ENCODE data around the gene GOLGA6L7. TPM values are rescaled to one million over a fixed set of nuclear protein-coding genes. Genes with fewer than 3 reads are reported as not detected.

GOLGA6L7 gene
- total and polyA plus RNA-seq, 2 of the 13 experiments (the other 11 are each of a cell fraction or from before 2014, with no cell fraction given): not detected

GRCh38 chr15:28880680-28881079 lies 32.2 kb upstream of the GOLGA6L7 start:
- FAIRE-seq: no peak
- POLR2A ChIA-PET: no interaction called here
- no peak overlapping the region for H3K9ac ChIP-seq (ENCODE audit: insufficient read depth, low read depth, low read length)
- H3K4me3 ChIP-seq (replicated peaks in 1 of 3; ENCODE audit: insufficient read depth in 1 of 3, low read depth in 2 of 3, low read length in 3 of 3): no peak overlapping the region
- in situ Hi-C loops (cut with HindIII; ENCODE audit: extremely low pct_ligation_motif_present, low pct_unique_long_range_greater_than_20kb) (no loop called here), intact Hi-C loops (cut with micrococcal nuclease; ENCODE audit: unreplicated experiment) (no loop called here)
- TF ChIP-seq MYPOP (CRISPR knock-in tag; IDR thresholded peaks at IDR 0.05): no peak
- TF ChIP-seq DPF2 (CRISPR knock-in tag; IDR thresholded peaks at IDR 0.05; ENCODE audit: borderline replicate concordance, low read depth): no peak
- 0 out of 2 replicates have a peak, but pooled peaks have one; percentile 22 for TF ChIP-seq RARA (CRISPR knock-in tag; IDR thresholded peaks at IDR 0.05)
- no peak for TF ChIP-seq ZNF282 (IDR thresholded peaks at IDR 0.05; ENCODE audit: partially characterized antibody)
- TF ChIP-seq ARNT2 (CRISPR knock-in tag; IDR thresholded peaks at IDR 0.05; ENCODE audit: low read depth): no peak
- TF ChIP-seq GATAD2A (CRISPR knock-in tag; IDR thresholded peaks at IDR 0.05): 0 out of 2 replicates have a peak, but pooled peaks have one; percentile 38
- TF ChIP-seq EZH2 (conservative IDR thresholded peaks at IDR 0.05; ENCODE audit: low read depth, low read length): no peak
- TF ChIP-seq FOXA3 (CRISPR knock-in tag; IDR thresholded peaks at IDR 0.05): 0 out of 2 replicates have a peak, but pooled peaks have one; percentile 26
- no peak for TF ChIP-seq MEIS2 (CRISPR knock-in tag; IDR thresholded peaks at IDR 0.05)
- TF ChIP-seq KLF15 (CRISPR knock-in tag; IDR thresholded peaks at IDR 0.05; ENCODE audit: borderline replicate concordance): no peak
- peak; percentile 43 for TF ChIP-seq PAXIP1 (CRISPR knock-in tag; conservative IDR thresholded peaks at IDR 0.05)
- 31% methylated on average over 5 of the region's 5 CpGs for WGBS (ENCODE audit: low lambda C conversion rate)
- H3K4me1 ChIP-seq (ENCODE audit: insufficient read depth, low read length): peaks cover 25% of the 10 kb centered on the region
- H3K79me2 ChIP-seq (ENCODE audit: insufficient read depth, low read length): no peaks in the 10 kb centered on the region
- H3K27me3 ChIP-seq (ENCODE audit: control insufficient read depth in 1 of 2, insufficient read depth in 2 of 2, low read length in 2 of 2): peaks cover 0 to 10% of the 10 kb centered on the region in 2 experiments; a peak in 2 of 5 replicates
- no peak overlapping the region for H3K27ac ChIP-seq (ENCODE audit: extremely low read length, insufficient read depth, low read length)
- no peak overlapping the region for H2AFZ ChIP-seq (ENCODE audit: low read length)
- no peak for DNase-seq (ENCODE audit: low spot score)
- no peak overlapping the region for H3K4me2 ChIP-seq (ENCODE audit: low read depth, low read length)
- no peaks in the 10 kb centered on the region for H4K20me1 ChIP-seq (ENCODE audit: insufficient read depth, low read length)
- CTCF ChIA-PET (ENCODE audit: low intra/inter-chr PET ratio, low total read pairs): no interaction called here
- H3K36me3 ChIP-seq (replicated peaks in 1 of 2; ENCODE audit: control insufficient read depth in 1 of 2, insufficient read depth in 2 of 2, low read length in 2 of 2): no peaks in the 10 kb centered on the region
- peak; percentile 38; the same call in 1 of the 3 replicates for ATAC-seq
- BruUV-seq (replicated peaks): no TSS peak
- H3K9me3 ChIP-seq (ENCODE audit: low read length): no peaks in the 10 kb centered on the region

Data from HepG2 (cell line).